WTC11 (cell line): ENCODE data around the gene ADGRV1.
"Not testable (repeated sequence)": the region's sequence is repeated elsewhere in the genome, so short reads cannot be mapped to it uniquely, and the experiment has no call there.

ENCODE experiments used
- CTCF ChIP-seq: fragments of 200-600 bp; IDR thresholded peaks from 2 replicates; pipeline ENCODE4 v1.8.0; 2022; ENCODE audit warnings: antibody characterized with exemption
- ELF4 ChIP-seq: sonication (generic); formaldehyde crosslinking; IDR thresholded peaks from 2 replicates; pipeline ENCODE4 v1.8.1; 2022; ENCODE audit warnings: low read depth, mild to moderate bottlenecking, moderate library complexity, missing genetic modification reagents
- ETV6 ChIP-seq: sonication (generic); formaldehyde crosslinking; IDR thresholded peaks from 2 replicates; pipeline ENCODE4 v1.8.1; 2022; ENCODE audit warnings: mild to moderate bottlenecking, missing genetic modification reagents
- FOXP1 ChIP-seq: sonication (generic); formaldehyde crosslinking; IDR thresholded peaks from 2 replicates; pipeline ENCODE4 v1.8.0; 2022; ENCODE audit warnings: missing genetic modification reagents, mild to moderate bottlenecking, moderate library complexity, borderline replicate concordance
- MAX ChIP-seq: sonication (generic); formaldehyde crosslinking; IDR thresholded peaks from 2 replicates; pipeline ENCODE4 v1.8.0; 2022; ENCODE audit warnings: mild to moderate bottlenecking, missing genetic modification reagents
- NR2C2 ChIP-seq: sonication (generic); formaldehyde crosslinking; IDR thresholded peaks from 2 replicates; pipeline ENCODE4 v1.8.0; 2022; ENCODE audit warnings: mild to moderate bottlenecking, missing genetic modification reagents
- NR3C1 ChIP-seq: sonication (generic); formaldehyde crosslinking; conservative IDR thresholded peaks from 2 replicates; pipeline ENCODE4 v1.8.1; 2023; ENCODE audit warnings: low read depth, mild to moderate bottlenecking, missing genetic modification reagents
- PREB ChIP-seq: sonication (generic); formaldehyde crosslinking; IDR thresholded peaks from 2 replicates; pipeline ENCODE4 v1.8.1; 2022; ENCODE audit warnings: mild to moderate bottlenecking, missing genetic modification reagents, moderate library complexity, borderline replicate concordance
- USF2 ChIP-seq: sonication (generic); formaldehyde crosslinking; IDR thresholded peaks from 2 replicates; pipeline ENCODE4 v1.8.1; 2023; ENCODE audit warnings: mild to moderate bottlenecking, missing genetic modification reagents, moderate library complexity

- not testable (repeated sequence) for TF ChIP-seq CTCF; ELF4 (CRISPR knock-in tag); ETV6 (CRISPR knock-in tag); NR3C1 (CRISPR knock-in tag); NR2C2 (CRISPR knock-in tag); FOXP1 (CRISPR knock-in tag); MAX (CRISPR knock-in tag); PREB (CRISPR knock-in tag); USF2 (CRISPR knock-in tag)
These were observed 21.3 kb downstream of the ADGRV1 start for GRCh38 chr5:90579905-90580304.
